ENCODE measurements around the gene AUNIP. TPM values are rescaled to one million over a fixed set of nuclear protein-coding genes. Genes with fewer than 3 reads are reported as not detected.
"Not testable (repeated sequence)": the region's sequence is repeated elsewhere in the genome, so short reads cannot be mapped to it uniquely, and the experiment has no call there.

Gene AUNIP
- polyA plus RNA-seq, 6 donors from 2014 or later = 0.15 TPM; not detected in 5

DNA sequence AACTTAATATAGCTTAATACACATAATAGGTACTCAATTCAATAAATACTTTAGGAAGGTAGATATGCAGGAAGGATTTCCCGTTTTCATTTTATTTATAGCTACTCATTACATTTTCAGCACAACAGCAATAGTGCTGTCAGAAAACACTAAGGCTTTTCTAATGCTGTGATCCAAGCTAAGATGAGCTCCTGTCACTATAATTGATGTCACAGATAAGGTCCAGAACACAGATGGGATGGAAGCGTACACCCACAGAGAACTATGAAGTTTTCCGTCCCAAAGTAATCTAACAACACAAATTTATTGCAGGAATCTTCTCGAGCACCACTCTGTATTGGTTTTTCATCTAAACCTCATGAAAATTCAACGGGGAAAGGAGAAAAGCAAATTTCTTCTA is 13.6 kb downstream of the AUNIP start:
- Mint-ChIP-seq H3K4me3 (no peak overlapping the region), H3K36me3 (no peaks in the 10 kb centered on the region), H3K27ac (no peak overlapping the region), H3K27me3 (no peaks in the 10 kb centered on the region), H3K4me1 (peaks cover 0 to 3% (median 0%) of the 10 kb centered on the region in 3 donors), H3K9me3 (peaks cover 0 to under 1% (median 0%) of the 10 kb centered on the region in 7 donors)
- ATAC-seq (ENCODE audit: low read depth in 2 of 2) = no peak
- no peak for DNase-seq

DNA sequence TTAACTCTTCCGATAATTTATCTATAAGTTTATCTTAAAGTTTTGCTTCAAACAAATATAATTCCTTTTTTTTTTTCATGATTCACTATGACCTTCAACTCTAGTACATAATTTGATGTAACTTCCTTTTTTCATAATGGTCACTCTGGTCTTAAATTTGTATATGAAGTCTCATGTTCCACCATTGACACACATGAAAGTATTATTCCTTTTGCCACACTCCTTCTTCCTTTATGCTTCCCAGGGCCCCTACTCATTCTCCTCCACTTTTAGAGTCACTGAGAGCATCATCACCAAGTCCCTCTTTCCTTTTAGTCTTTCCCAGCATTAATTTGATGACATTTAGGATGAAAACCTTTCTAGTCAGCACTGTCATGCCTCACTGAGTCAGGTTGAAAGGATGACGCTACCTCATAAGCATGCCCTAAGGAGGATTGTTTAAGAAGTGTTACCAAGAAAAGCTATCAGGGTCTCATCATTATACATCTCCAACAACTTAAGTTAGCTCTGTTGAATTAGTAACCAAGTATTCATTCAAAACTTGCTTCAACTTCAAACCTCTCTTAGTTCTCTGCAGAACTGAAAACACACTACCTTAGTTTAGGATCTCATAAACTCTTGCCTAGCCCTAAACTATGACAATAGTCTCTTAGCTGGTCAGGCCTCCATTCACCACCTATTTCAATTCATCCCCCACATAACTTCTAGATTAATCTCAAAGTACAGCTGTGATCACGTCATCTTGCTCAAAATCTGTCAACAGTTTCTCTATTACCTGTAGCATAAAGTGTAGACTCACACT is 14.5 kb downstream of the AUNIP start:
- DNase-seq (no peak), ATAC-seq (ENCODE audit: low read depth in 2 of 2) (no peak)
- H3K27ac Mint-ChIP-seq = peak overlapping the region in 1 of 6 donors; percentile 73
- H3K9me3 Mint-ChIP-seq = peaks cover 0 to 9% (median 4%) of the 10 kb centered on the region in 7 donors
- H3K4me3 Mint-ChIP-seq = no peak overlapping the region
- H3K27me3 Mint-ChIP-seq = no peaks in the 10 kb centered on the region
- H3K4me1 Mint-ChIP-seq = peaks cover 0 to 3% (median 0%) of the 10 kb centered on the region in 3 donors
- H3K36me3 Mint-ChIP-seq = no peaks in the 10 kb centered on the region

DNA sequence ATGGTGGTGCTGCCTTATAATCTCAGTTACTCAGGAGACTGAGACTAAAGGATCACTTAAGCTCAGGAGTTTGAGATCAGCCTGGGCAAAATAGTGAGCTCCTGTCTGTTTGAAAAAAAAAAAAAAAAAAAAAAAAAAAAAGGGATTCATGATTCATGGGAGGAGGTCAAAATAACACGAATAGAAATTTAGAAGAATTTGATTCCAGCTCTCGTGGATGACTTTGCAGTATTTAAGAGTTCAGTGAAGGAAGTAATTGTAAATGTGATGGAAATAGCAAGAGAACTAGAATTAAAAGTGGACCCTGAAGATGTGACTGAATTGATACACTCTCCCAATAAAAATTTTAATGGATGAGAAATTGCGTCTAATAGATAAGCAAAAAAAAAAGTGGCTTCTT is 15.8 kb downstream of the AUNIP start:
- ATAC-seq (ENCODE audit: low read depth in 2 of 2) (no peak), DNase-seq (no peak)
- Mint-ChIP-seq H3K36me3 (no peaks in the 10 kb centered on the region), H3K4me1 (peaks cover 0 to 3% (median 0%) of the 10 kb centered on the region in 3 donors), H3K27ac (peak overlapping the region in 1 of 6 donors; percentile 5), H3K27me3 (no peaks in the 10 kb centered on the region), H3K9me3 (peaks cover 0 to 19% (median 4%) of the 10 kb centered on the region in 7 donors), H3K4me3 (no peak overlapping the region)

DNA sequence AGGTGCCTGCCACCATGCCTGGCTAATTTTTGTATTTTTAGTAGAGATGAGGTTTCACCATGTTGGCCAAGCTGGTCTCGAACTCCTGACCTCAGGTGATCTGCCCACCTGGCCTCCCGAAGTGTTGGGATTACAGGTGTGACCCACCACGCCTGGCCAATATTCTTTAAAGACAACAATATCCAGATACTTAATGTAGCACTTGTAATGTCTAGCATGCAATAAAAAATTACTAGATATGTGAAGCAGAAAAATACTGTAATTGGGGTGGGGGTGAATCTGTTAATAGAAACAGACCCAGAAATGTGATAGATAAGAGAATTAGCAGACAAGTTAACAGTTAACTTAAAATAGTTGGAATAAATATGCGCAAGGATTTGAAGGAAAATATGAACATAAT is 19.4 kb downstream of the AUNIP start:
- peaks cover 0 to 19% (median 4%) of the 10 kb centered on the region in 7 donors for H3K9me3 Mint-ChIP-seq
- not testable (repeated sequence) for H3K27me3 Mint-ChIP-seq; H3K27ac Mint-ChIP-seq; H3K4me3 Mint-ChIP-seq; H3K36me3 Mint-ChIP-seq; ATAC-seq (ENCODE audit: low read depth in 2 of 2); DNase-seq; H3K4me1 Mint-ChIP-seq

DNA sequence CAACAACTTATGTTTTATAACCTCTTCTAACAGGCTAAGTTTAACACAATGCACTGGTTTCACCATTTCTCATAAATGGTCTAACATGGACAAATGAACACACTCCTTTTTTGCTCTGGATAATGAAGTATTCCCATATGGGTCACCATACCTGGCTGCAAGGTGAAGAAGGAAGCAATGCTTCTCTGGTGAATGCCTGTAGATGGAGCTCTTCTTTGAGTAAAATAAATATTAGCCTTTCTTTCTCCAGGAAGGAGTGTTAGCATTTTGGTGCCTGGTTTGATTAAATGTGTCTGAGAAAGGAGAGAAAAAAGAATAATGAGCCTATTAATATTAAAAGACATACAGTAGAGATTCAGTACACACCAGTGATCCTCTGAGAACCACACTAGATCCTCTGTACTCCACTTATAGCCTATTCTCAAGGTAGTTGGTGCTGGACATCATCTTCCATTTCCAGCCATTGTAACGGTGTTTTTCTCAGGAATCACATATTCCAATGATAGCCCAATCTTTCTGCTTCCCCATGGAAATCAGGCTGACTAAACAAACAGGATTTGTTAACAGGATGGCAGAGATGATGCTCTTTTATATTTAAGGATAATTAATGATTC is 21.9 kb downstream of the AUNIP start:
- peaks cover 0 to 19% (median 4%) of the 10 kb centered on the region in 7 donors for H3K9me3 Mint-ChIP-seq
- no peak overlapping the region for H3K4me3 Mint-ChIP-seq
- no peaks in the 10 kb centered on the region for H3K4me1 Mint-ChIP-seq
- no peaks in the 10 kb centered on the region for H3K27me3 Mint-ChIP-seq
- H3K27ac Mint-ChIP-seq = no peak overlapping the region
- no peak for DNase-seq
- ATAC-seq (ENCODE audit: low read depth in 2 of 2) = no peak
- H3K36me3 Mint-ChIP-seq = peaks cover 0 to 7% of the 10 kb centered on the region in 2 donors

DNA sequence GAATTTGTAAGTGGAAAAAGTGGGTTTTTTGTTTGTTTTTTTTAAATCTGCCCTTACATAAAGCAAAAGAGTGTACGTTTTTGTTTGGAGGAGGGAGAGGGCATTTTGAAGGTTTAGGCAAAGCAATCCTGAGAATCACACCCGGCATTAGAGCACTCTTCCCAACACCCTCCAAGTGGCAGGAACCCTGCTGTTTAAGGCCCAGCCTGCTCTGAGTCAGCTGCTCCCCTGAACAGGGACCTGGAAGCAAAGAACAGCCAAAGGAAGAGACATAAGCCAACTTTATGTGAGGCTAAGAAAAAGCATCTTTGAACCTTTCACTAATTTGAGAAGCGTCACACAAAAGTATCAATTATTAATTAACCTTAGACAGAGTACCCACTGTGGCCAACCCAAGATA is 22.6 kb downstream of the AUNIP start:
- peaks cover 1 to 7% of the 10 kb centered on the region in 2 donors for H3K36me3 Mint-ChIP-seq
- H3K9me3 Mint-ChIP-seq = peaks cover 0 to 19% (median 4%) of the 10 kb centered on the region in 7 donors
- H3K4me3 Mint-ChIP-seq = no peak overlapping the region
- no peaks in the 10 kb centered on the region for H3K27me3 Mint-ChIP-seq
- ATAC-seq (ENCODE audit: low read depth in 2 of 2) = no peak
- H3K4me1 Mint-ChIP-seq = no peaks in the 10 kb centered on the region
- H3K27ac Mint-ChIP-seq = peak overlapping the region in 1 of 6 donors; percentile 69
- no peak for DNase-seq

DNA sequence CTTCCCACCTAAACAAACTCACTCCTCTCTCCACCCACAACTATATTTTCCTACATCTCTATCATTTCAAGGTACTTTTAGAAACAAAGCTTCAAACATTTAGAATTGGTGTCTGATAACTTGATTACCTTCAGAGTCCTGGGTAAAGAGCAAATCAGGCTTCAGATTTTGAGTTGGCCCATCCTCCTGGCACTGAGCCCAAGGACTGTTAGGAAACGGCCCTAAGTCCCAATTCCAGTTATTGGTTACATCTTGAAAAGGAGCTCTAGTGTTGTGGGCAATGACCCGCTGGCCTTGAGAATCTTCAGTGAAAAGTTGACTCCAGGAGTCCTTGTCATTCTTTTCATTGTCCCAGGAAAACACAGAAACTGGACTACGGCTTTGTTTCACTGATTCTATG is 24.4 kb downstream of the AUNIP start:
- ATAC-seq (ENCODE audit: low read depth in 2 of 2) (no peak), DNase-seq (no peak)
- H3K27me3 Mint-ChIP-seq = no peaks in the 10 kb centered on the region
- H3K9me3 Mint-ChIP-seq = peaks cover 0 to 11% (median under 1%) of the 10 kb centered on the region in 7 donors
- H3K27ac Mint-ChIP-seq = no peak overlapping the region
- H3K4me3 Mint-ChIP-seq = no peak overlapping the region
- H3K4me1 Mint-ChIP-seq = no peaks in the 10 kb centered on the region
- peaks cover 13 to 15% of the 10 kb centered on the region in 2 donors for H3K36me3 Mint-ChIP-seq

DNA sequence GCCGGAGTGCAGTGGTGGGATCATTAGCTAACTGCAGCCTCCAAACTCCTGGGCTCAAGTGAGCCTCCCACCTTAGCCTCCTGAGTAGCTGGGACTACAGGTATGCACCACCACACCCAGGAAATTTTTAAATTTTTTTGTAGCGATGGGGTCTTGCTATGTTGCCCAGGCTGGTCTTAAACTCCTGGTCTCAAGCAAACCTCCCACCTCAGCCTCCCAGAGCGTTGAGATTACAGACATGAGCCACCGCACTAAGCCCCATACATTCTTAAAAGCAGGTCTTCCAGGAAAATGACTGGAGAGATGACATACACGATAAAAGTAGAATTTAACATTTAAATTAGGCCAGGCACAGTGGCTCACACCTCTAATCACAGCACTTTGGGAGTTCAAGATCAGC is 26.1 kb downstream of the AUNIP start:
- H3K9me3 Mint-ChIP-seq = no peaks in the 10 kb centered on the region
- peak overlapping the region in 1 of 6 donors; percentile 11 for H3K27ac Mint-ChIP-seq
- no peak for DNase-seq
- H3K27me3 Mint-ChIP-seq = no peaks in the 10 kb centered on the region
- no peak overlapping the region for H3K4me3 Mint-ChIP-seq
- ATAC-seq (ENCODE audit: low read depth in 2 of 2) = no peak
- peaks cover 20 to 23% of the 10 kb centered on the region in 2 donors for H3K36me3 Mint-ChIP-seq
- no peaks in the 10 kb centered on the region for H3K4me1 Mint-ChIP-seq

DNA sequence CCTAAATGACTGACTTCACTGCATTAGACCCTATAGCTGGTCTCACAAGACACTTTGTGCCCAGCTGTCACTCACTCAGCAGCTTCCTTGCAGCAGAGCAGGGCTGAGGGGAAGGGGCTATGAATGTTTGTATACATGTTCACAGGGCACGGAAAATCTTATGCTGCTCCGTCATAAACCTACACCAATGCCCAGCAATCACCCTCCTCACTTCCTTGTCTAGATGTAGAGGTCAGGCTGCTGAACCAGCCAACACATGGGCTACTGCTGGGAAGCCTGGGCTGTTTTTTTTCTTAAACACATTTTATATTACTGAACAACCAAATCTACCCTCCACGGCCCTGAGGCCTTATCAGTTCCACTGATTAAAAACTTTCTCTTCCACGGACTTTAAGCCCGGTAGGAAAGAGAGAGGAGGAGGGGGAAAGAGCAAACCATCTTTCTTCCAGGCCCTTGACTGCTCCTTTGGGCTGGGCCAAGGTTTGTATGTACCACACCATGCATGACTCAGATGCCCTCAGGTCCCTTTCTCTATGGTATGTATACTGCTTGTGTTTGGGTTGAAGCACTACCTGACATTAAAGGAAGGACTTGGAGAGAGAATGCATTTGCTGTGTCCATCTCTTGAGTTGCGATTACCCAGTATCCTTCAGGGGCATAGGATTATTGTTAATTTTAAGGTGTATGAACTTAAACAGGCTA is 26.8 kb downstream of the AUNIP start:
- Mint-ChIP-seq H3K9me3 (no peaks in the 10 kb centered on the region), H3K27me3 (no peaks in the 10 kb centered on the region), H3K4me1 (no peaks in the 10 kb centered on the region), H3K36me3 (peaks cover 25 to 28% of the 10 kb centered on the region in 2 donors), H3K27ac (no peak overlapping the region), H3K4me3 (no peak overlapping the region)
- DNase-seq = no peak
- no peak for ATAC-seq (ENCODE audit: low read depth in 2 of 2)

DNA sequence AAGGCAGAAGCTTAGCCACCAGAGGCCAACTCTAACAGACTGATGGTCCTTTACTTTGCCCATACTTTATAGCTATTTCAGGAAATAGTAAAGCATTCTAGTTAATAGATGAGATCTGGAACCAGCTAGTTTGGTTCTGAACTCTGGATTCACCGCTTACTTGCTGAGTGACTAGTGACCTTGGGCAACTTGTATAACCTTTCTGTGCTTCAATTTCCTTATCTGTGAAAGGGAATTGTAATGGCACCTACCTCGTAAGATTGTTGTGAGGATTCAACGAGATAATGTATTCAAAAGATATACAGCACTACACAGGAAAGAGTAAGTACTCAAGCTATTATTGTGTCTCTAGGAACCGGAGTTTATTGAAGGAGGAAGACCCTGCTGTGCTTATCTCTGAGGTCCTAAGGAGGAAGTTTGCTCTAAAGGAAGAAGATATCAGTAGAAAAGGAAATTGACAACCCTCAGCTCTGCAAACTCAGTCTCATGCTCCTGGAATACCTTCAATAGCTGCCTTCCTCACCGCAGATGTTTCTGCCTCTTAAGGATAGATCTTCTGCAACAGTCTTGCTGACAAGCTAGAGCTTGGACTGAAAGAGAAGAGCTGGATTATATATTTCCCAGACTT is 27.6 kb downstream of the AUNIP start:
- H3K27me3 Mint-ChIP-seq = no peaks in the 10 kb centered on the region
- ATAC-seq (ENCODE audit: low read depth in 2 of 2) = no peak
- no peaks in the 10 kb centered on the region for H3K9me3 Mint-ChIP-seq
- DNase-seq = no peak
- H3K36me3 Mint-ChIP-seq = peaks cover 25 to 28% of the 10 kb centered on the region in 2 donors
- no peak overlapping the region for H3K27ac Mint-ChIP-seq
- no peaks in the 10 kb centered on the region for H3K4me1 Mint-ChIP-seq
- no peak overlapping the region for H3K4me3 Mint-ChIP-seq

DNA sequence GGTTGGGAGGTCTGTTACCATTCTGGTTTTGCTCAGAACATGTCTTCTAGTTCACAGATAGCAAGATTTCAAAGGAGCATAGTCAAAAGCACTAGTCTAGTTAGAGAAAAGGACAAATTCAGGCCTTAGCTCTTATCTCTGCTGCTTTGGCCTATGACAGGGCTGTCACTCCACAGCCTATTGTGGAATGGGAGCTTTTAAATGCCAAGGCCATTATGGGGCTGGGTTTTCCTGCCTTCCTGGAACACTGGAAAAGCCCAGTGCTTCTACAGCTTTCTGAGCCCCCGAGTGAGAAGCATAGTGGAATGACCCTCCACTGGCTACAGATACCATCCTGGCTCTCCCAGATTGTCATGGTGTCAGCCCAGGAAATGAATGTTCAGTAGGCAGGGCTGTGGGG is 30.2 kb downstream of the AUNIP start:
- ATAC-seq (ENCODE audit: low read depth in 2 of 2) = no peak

DNA sequence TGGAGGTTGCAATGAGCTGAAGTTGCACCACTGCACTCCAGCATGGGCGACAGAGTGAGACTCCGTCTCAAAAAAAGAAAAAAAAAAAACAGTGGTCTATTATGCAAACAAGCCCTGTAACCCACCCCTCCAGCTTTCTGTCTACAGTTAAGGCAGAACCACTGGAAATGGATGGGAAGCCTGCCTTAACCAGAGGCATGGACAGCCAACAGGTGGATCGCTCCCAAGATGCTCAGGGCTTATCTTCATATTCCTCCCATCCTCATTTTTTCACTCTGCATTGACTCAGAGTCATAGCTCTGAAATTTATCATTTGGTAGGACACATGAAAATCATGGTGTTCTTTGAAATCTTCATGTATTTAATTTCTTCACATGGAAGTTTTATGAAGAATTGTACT is 30.8 kb downstream of the AUNIP start:
- ATAC-seq (ENCODE audit: low read depth in 2 of 2) (no peak), DNase-seq (no peak)
- peaks cover 21 to 25% of the 10 kb centered on the region in 2 donors for H3K36me3 Mint-ChIP-seq
- H3K4me3 Mint-ChIP-seq = no peak overlapping the region
- no peaks in the 10 kb centered on the region for H3K9me3 Mint-ChIP-seq
- no peaks in the 10 kb centered on the region for H3K27me3 Mint-ChIP-seq
- no peak overlapping the region for H3K27ac Mint-ChIP-seq
- H3K4me1 Mint-ChIP-seq = peaks cover 0 to 6% (median 3%) of the 10 kb centered on the region in 3 donors

More for the DNA sequence above, 30.2 kb downstream of the AUNIP start:
- no peak for DNase-seq
- no peaks in the 10 kb centered on the region for H3K27me3 Mint-ChIP-seq
- peaks cover 21 to 25% of the 10 kb centered on the region in 2 donors for H3K36me3 Mint-ChIP-seq
- H3K9me3 Mint-ChIP-seq = no peaks in the 10 kb centered on the region
- H3K4me1 Mint-ChIP-seq = peaks cover 0 to 6% (median 3%) of the 10 kb centered on the region in 3 donors
- H3K27ac Mint-ChIP-seq = no peak overlapping the region
- H3K4me3 Mint-ChIP-seq = no peak overlapping the region

DNA sequence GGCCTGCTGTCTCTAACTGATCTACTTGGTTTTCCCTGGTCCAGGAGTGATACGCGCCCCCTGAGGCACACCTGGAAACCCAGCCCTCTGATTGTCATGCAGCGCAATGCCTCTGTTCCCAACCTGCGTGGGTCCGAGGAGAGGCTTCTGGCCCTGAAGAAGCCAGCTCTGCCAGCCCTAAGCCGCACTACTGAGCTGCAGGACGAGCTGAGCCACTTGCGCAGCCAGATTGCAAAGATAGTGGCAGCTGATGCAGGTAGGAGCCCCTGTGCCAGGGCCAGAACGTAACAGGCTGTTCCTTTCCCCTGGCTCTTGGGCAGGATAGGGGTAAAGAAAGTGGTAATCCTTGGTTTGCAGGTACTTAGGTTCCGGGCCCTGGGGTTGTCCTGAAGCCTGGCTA is 32.7 kb downstream of the AUNIP start:
- Mint-ChIP-seq H3K27me3 (no peaks in the 10 kb centered on the region), H3K36me3 (peaks cover 21 to 23% of the 10 kb centered on the region in 2 donors), H3K9me3 (no peaks in the 10 kb centered on the region), H3K4me1 (peaks cover 8 to 15% (median 11%) of the 10 kb centered on the region in 3 donors), H3K27ac (no peak overlapping the region), H3K4me3 (no peak overlapping the region)
- DNase-seq (no peak), ATAC-seq (ENCODE audit: low read depth in 2 of 2) (no peak)

All from naive B cell (primary cell).